A673 (cell line): Measurements from ENCODE around the gene MMS22L. TPM values are rescaled to one million over a fixed set of nuclear protein-coding genes. Genes with fewer than 3 reads are reported as not detected.

Experiments used
- BruUV-seq: library from RNA; stranded (reverse); fragments of 400-500 nt; replicated peaks from 2 replicates; lab custom pipeline; 2021; lab: Mats Ljungman, UMichigan
- CTCF ChIA-PET: fragments of 300-600 bp; sonication (Branson Sonifier 250); formaldehyde crosslinking; loops from one replicate; lab custom pipeline; 2022; ENCODE audit warnings: antibody characterized with exemption; lab: Charles Lee
- POLR2A ChIA-PET: fragments of 300-600 bp; sonication (Branson Sonifier 250); formaldehyde crosslinking; loops from one replicate; lab custom pipeline; 2022; ENCODE audit warnings: antibody characterized with exemption; ENCODE audit not compliant: low non-redundant PET; lab: Charles Lee
- DNase-seq: peaks from one replicate; pipeline ENCODE4 v3.0.0-alpha.2; 2015; ENCODE audit warnings: low spot score
- H3K27ac ChIP-seq: fragments of 200-600 bp; sonication (generic); 2 replicates; pipeline ENCODE4 v1.5.1; 2016; ENCODE audit warnings: mixed run types, low read depth, mild to moderate bottlenecking, mixed read lengths, antibody characterized with exemption, low read length; ENCODE audit not compliant: poor library complexity, severe bottlenecking
- H3K27me3 ChIP-seq: fragments of 200-600 bp; sonication (generic); replicated peaks from 2 replicates; pipeline ENCODE4 v1.6.1; 2017; ENCODE audit warnings: mixed run types, low read depth, mild to moderate bottlenecking, mixed read lengths, antibody characterized with exemption, low read length; ENCODE audit not compliant: insufficient read depth, poor library complexity
- H3K36me3 ChIP-seq: fragments of 200-600 bp; sonication (generic); 2 replicates; pipeline ENCODE4 v1.6.1; 2016; ENCODE audit warnings: mixed run types, mild to moderate bottlenecking, mixed read lengths, antibody characterized with exemption, low read length; ENCODE audit not compliant: insufficient read depth, poor library complexity, severe bottlenecking
- H3K4me1 ChIP-seq: fragments of 200-600 bp; sonication (generic); 2 replicates; pipeline ENCODE4 v1.6.1; 2017; ENCODE audit warnings: mixed run types, mild to moderate bottlenecking, mixed read lengths, antibody characterized with exemption, low read length; ENCODE audit not compliant: insufficient read depth, poor library complexity, severe bottlenecking
- H3K4me3 ChIP-seq: fragments of 200-600 bp; sonication (generic); 2 replicates; pipeline ENCODE4 v1.5.1; 2016; ENCODE audit warnings: low read depth, mixed run types, mild to moderate bottlenecking, mixed read lengths, low read length; ENCODE audit not compliant: poor library complexity, severe bottlenecking
- H3K9me3 ChIP-seq: fragments of 200-600 bp; sonication (generic); 2 replicates; pipeline ENCODE4 v1.6.1; 2016; ENCODE audit warnings: mixed run types, low read depth, mild to moderate bottlenecking, mixed read lengths, antibody characterized with exemption, low read length; ENCODE audit not compliant: poor library complexity, severe bottlenecking
- CTCF ChIP-seq: fragments of 300-800, 200-600 bp; sonication (generic); conservative IDR thresholded peaks from 2 replicates; pipeline ENCODE4 v1.5.1; 2017; ENCODE audit warnings: low read depth, mild to moderate bottlenecking, antibody characterized with exemption, low read length, moderate library complexity, mixed read lengths
- EZH2 ChIP-seq: fragments of 200-600 bp; sonication (generic); IDR thresholded peaks from 2 replicates; pipeline ENCODE4 v1.6.1; 2017; ENCODE audit warnings: borderline replicate concordance, low read depth, mild to moderate bottlenecking, mixed read lengths, antibody characterized with exemption, low read length; ENCODE audit not compliant: poor library complexity, severe bottlenecking
- intact Hi-C: fragments of 100-400 bp; cut with micrococcal nuclease; formaldehyde crosslinking; loops from one replicate; pipeline ENCODE4 v1.10.0; 2022; ENCODE audit not compliant: unreplicated experiment
- total RNA-seq: library from RNA; stranded (reverse); gene quantifications from 2 replicates; pipeline ENCODE4 v1.2.3, GENCODE V29; 2021

The MMS22L gene
- total RNA-seq, 1 experiment from 2014 or later: 59.2 TPM

- ChIA-PET POLR2A (no interaction called here), CTCF (no interaction called here)
- Histone ChIP-seq H3K4me3 (no peak overlapping the region), H3K9me3 (no peaks in the 10 kb centered on the region), H3K27me3 (no peaks in the 10 kb centered on the region), H3K36me3 (no peaks in the 10 kb centered on the region), H3K27ac (no peak overlapping the region), H3K4me1 (no peaks in the 10 kb centered on the region)
- no TSS peak for BruUV-seq
- intact Hi-C loops: no loop called here
- TF ChIP-seq EZH2 (no peak), CTCF (no peak)
- DNase-seq: no peak
Observed at GRCh38 chr6:97110626-97111025, 172.4 kb downstream of the MMS22L start.

GRCh38 chr6:97110149-97110548 lies 172.9 kb downstream of the MMS22L start:
- intact Hi-C loops: no loop called here
- CTCF ChIA-PET: no interaction called here
- Histone ChIP-seq H3K9me3 (no peaks in the 10 kb centered on the region), H3K27me3 (no peaks in the 10 kb centered on the region), H3K4me3 (no peak overlapping the region), H3K36me3 (no peaks in the 10 kb centered on the region), H3K4me1 (no peaks in the 10 kb centered on the region), H3K27ac (no peak overlapping the region)
- TF ChIP-seq CTCF: no peak
- no peak for TF ChIP-seq EZH2
- no TSS peak for BruUV-seq
- no peak for DNase-seq
- POLR2A ChIA-PET: no interaction called here

- ChIA-PET CTCF (no interaction called here), POLR2A (no interaction called here)
- intact Hi-C loops: no loop called here
- no peaks in the 10 kb centered on the region for H3K4me1 ChIP-seq
- no peak for DNase-seq
- TF ChIP-seq CTCF (no peak), EZH2 (no peak)
- BruUV-seq: no TSS peak
- no peak overlapping the region for H3K4me3 ChIP-seq
- no peak overlapping the region for H3K27ac ChIP-seq
- no peaks in the 10 kb centered on the region for H3K27me3 ChIP-seq
- no peaks in the 10 kb centered on the region for H3K9me3 ChIP-seq
- H3K36me3 ChIP-seq: no peaks in the 10 kb centered on the region
Observed at GRCh38 chr6:97109444-97109843, 173.6 kb downstream of the MMS22L start.
